ENCODE data around the gene CFAP92. TPM values are rescaled to one million over a fixed set of nuclear protein-coding genes. Genes with fewer than 3 reads are reported as not detected.
A peak's percentile ranks its signal among the peaks of the same experiment; 100 is the strongest.

Gene CFAP92
- total and polyA plus RNA-seq, 2 donors (not counting 3 experiments of a cell fraction or from before 2014, with no cell fraction given) = 0.04 to 0.62 TPM

DNA sequence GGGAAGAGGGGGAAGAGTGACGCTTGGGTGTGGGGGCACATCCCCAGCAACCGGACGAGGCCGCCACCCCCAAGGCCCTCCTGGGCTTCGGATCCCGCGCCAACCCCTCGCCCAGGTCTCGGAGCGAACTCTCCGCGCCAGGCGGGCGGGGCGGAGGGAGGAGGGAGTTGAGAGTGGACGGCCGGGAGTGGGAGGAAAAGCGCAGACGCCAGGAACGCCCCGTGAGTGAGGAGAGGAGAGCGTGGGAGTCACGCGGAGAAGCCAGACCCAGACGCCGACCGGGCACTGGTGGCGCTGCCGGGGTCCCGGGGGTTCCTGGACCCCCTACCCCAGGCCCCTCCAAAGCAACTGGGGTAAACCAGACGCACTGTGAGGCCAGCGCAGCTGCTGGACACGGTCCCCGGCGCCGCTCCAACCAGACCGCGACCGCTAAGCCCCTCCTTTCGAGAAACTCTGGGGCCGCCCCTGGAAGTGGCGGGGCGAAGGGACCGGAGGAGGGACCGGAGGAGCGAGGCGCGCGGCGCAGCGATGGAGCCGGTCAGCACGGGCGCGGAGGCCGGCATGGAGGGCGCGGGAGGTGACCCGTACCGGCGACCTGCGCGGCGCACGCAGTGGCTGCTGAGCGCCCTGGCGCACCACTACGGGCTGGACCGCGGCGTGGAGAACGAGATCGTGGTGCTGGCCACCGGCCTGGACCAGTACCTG, 7.4 kb upstream of the CFAP92 start, which contains the start of gene EFCC1:
Gene EFCC1, plus strand, starts transcription at position 204 of the 705 bp plus-strand sequence. Its CDS starts 325 bp downstream, at position 529.
- Histone ChIP-seq H3K4me1 (ENCODE audit: control insufficient read depth, extremely low read depth, insufficient read depth, low read length) (peaks cover 15% of the 10 kb centered on the region), H3K27me3 (ENCODE audit: control insufficient read depth in 2 of 2, insufficient read depth in 2 of 2, low read length in 2 of 2) (peaks cover 26 to 55% of the 10 kb centered on the region in 2 experiments), H3K9me1 (replicated peaks; ENCODE audit: control insufficient read depth, extremely low read depth, insufficient read depth, low read length) (no peaks in the 10 kb centered on the region), H3K4me3 (replicated peaks in 1 of 3; ENCODE audit: insufficient read depth in 1 of 3, low read depth in 1 of 3, low read length in 3 of 3) (peak within 1 kb of the TSS; percentile 4 to 45 (median 40)), H3K4me2 (ENCODE audit: insufficient read depth, low read length) (peak within 1 kb of the TSS; percentile 45), H3K9me3 (replicated peaks; ENCODE audit: control insufficient read depth, insufficient read depth, low read length) (no peaks in the 10 kb centered on the region), H3K27ac (ENCODE audit: insufficient read depth, low read depth, low read length) (no peak within 1 kb of the TSS), H2AFZ (ENCODE audit: low read depth, low read length) (peak within 1 kb of the TSS; percentile 83), H3K79me2 (ENCODE audit: control insufficient read depth, insufficient read depth, low read length) (no peaks in the 10 kb centered on the region), H3K36me3 (ENCODE audit: control insufficient read depth in 2 of 2, extremely low read depth in 1 of 2, insufficient read depth in 2 of 2, low read length in 2 of 2) (no peaks in the 10 kb centered on the region), H4K20me1 (replicated peaks; ENCODE audit: control insufficient read depth, extremely low read depth, insufficient read depth, low read length) (no peaks in the 10 kb centered on the region), H3K9ac (replicated peaks; ENCODE audit: extremely low read depth, insufficient read depth, low read length) (no peak within 1 kb of the TSS)
- POLR2A ChIA-PET = no interaction called here
- dilution Hi-C loops (cut with MboI; ENCODE audit: extremely low pct_ligation_motif_present, low sequenced_read_pairs) (no loop called here), intact Hi-C loops (cut with micrococcal nuclease) (loop anchor here (2.0 kb wide), 1 partner anchor 14 kb away; no protein-coding TSS in a partner anchor)
- TF ChIP-seq GATA2 (IDR thresholded peaks at IDR 0.05; ENCODE audit: insufficient read depth, insufficient read length, low read depth, low read length) = no peak
- TF ChIP-seq, protein P1, sequence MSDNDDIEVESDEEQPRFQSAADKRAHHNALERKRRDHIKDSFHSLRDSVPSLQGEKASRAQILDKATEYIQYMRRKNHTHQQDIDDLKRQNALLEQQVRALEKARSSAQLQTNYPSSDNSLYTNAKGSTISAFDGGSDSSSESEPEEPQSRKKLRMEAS (IDR thresholded peaks at IDR 0.05; ENCODE audit: insufficient read depth, insufficient read length) = no peak
- TF ChIP-seq JUN (IDR thresholded peaks at IDR 0.05; ENCODE audit: borderline replicate concordance, insufficient read depth, insufficient read length, low read depth) = no peak
- TF ChIP-seq MYC (IDR thresholded peaks at IDR 0.05; ENCODE audit: low read depth, low read length) = no peak
- TF ChIP-seq, protein P2, sequence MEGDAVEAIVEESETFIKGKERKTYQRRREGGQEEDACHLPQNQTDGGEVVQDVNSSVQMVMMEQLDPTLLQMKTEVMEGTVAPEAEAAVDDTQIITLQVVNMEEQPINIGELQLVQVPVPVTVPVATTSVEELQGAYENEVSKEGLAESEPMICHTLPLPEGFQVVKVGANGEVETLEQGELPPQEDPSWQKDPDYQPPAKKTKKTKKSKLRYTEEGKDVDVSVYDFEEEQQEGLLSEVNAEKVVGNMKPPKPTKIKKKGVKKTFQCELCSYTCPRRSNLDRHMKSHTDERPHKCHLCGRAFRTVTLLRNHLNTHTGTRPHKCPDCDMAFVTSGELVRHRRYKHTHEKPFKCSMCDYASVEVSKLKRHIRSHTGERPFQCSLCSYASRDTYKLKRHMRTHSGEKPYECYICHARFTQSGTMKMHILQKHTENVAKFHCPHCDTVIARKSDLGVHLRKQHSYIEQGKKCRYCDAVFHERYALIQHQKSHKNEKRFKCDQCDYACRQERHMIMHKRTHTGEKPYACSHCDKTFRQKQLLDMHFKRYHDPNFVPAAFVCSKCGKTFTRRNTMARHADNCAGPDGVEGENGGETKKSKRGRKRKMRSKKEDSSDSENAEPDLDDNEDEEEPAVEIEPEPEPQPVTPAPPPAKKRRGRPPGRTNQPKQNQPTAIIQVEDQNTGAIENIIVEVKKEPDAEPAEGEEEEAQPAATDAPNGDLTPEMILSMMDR (IDR thresholded peaks at IDR 0.05; ENCODE audit: extremely low read depth in 1 of 2, insufficient read depth in 1 of 2, low read depth in 1 of 2, low read length in 2 of 2) = no peak
- no peak for TF ChIP-seq FOS (IDR thresholded peaks at IDR 0.05; ENCODE audit: borderline replicate concordance, insufficient read depth, low read length)
- TF ChIP-seq POLR2AphosphoS5 (IDR thresholded peaks at IDR 0.05; ENCODE audit: insufficient read depth, low read depth, low read length) = no peak
- no peak for TF ChIP-seq POLR2A (IDR thresholded peaks at IDR 0.05; ENCODE audit: low read depth, low read length)
- CTCF ChIA-PET = interaction anchor here (1.3 to 1.6 kb wide), 2 partner anchors 7 to 31 kb away, joined by 3 to 6 read pairs; partner anchors contain the start of gene CFAP92
- no TSS peak for BruUV-seq (replicated peaks)
- FAIRE-seq (no peak), DNase-seq (ENCODE audit: low read depth, low spot score) (peak; percentile 60)
